GM23248 (cell line): ENCODE results near the gene SLC45A3.

Experiments used
- EZH2 ChIP-seq: fragments of 200-600 bp; sonication (generic); IDR thresholded peaks from 2 replicates; pipeline ENCODE4 v1.6.1; 2018; ENCODE audit warnings: antibody characterized with exemption, mild to moderate bottlenecking; ENCODE audit not compliant: insufficient read depth, poor library complexity, severe bottlenecking
- EZH2phosphoT487 ChIP-seq: fragments of 200-600 bp; sonication (generic); IDR thresholded peaks from 2 replicates; pipeline ENCODE4 v1.6.1; 2018; ENCODE audit warnings: antibody characterized with exemption, moderate library complexity, mild to moderate bottlenecking, low read depth; ENCODE audit not compliant: insufficient read depth

DNA sequence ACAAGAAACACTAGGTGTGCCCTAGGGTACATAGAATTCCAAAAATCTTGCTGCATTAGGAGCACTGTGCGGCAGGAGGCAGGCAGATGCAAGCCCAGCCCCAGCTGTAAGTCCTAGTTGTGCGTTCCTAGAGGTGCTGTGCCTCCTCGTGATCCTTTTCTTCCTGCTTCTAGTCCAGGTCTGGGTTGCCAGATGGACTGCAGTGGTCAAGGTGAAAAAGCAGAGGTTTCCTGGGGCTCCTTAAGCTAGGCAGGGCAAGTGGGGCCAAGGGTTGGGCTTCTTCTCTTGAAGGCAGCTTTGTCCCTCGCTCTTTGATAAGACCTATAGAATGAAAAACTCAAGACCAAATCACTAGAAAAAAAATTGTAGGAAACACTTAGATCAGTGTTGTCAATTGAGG lies 21.6 kb upstream of the SLC45A3 start:
- TF ChIP-seq EZH2 (no peak), EZH2phosphoT487 (no peak)
